T1000 (cell line): Measurements from ENCODE around the gene RAB18.
"Not testable (repeated sequence)": the region's sequence is repeated elsewhere in the genome, so short reads cannot be mapped to it uniquely, and the experiment has no call there.

Experiments used
- DNase-seq: peaks from one replicate; lab custom pipeline; 2025; ENCODE audit warnings: mixed read lengths; lab: John Stamatoyannopoulos, UW

The RAB18 gene

DNA sequence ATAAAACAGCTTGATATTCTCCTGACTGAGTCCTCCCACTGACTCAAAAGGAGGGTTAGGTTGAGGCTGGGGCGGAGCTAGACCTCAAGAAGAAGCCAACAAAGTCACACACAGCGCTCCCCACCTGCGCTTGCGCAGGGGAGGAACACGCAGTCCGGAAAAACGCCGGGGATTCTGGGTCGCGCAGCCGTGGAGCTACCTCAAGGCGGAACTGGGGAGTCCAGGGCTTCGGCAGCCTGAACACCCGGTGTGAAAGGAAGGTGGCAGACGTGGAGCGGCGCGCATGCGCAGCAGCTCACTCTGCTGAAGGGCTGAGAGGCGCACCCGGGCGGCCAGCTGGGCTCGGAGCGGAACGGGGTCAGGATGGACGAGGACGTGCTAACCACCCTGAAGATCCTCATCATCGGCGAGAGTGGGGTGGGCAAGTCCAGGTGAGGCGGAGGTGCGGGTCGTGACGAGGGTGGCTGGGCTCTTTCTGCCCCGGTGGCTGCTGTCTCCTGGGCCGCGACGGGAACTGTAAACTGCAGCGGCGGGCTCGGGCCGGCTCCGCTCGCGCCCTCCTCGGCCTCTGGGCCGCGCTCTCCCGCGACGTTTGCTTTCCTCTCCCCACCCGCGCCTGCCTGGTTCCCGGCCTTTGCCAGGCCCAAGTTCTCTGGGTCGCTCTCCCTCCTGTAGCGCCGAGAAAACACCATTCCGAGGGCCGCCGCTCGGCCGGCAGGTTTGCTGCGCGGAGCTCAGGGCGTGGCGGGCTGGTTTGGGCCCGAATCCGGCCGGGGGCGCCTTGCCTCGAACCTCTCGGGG lies at the start of gene RAB18:
TSS of gene RAB18 (plus strand) at position 298 of the 801 bp plus-strand sequence. CDS start at position 364, 66 bp downstream.
- peak; percentile 96 for DNase-seq

DNA sequence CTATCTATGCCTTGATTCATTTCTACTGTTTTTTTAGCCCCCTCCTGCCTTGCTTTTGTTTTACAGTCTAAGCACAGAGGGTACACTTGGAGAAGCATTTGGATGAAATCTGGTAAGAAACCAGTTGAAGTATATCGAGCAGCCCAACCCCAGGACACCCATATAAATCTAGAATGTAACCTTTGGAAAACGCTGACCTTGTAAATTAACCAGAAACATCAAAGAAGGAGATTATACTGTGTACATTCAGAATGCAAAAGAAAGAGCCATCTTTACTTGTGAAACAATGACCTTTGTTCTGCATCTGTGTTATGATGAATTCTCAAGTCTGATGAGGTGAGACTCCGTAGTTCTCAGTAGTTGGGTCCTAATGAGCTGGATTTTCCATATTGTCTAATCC lies 49.3 kb upstream of the RAB18 start:
- DNase-seq, result no peak

DNA sequence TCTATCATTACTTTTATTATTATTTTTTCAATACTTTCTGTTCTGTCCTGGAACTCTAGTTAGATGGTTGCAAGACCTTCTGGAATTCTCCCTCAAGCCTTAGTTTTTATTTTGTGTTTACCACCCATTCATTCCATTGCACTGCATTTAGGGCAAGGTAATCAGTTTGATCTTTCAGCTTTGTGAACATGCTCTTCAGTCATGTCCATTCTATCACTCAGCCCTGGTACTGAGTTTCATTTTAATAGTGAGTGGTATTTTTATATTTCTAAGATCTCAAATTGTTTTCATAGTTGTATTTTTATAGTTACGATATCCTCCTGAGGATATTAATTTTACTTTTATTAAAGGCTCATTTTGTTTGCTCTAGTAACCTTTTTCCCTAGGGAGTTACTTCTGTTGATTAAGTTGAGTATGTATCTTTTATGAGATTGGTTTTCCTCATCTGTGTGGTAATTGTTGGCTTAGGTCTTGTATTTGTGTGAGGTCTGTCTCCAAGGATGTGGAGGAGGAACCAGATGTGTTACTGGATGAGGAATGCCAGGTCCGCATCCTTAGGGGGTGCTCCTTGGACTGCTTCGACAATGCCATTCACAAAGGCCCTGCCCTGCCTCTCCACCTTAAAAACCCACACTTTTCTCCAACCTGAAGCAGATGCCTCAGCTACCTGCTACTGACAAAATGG lies 46.7 kb upstream of the RAB18 start:
- no peak for DNase-seq

DNA sequence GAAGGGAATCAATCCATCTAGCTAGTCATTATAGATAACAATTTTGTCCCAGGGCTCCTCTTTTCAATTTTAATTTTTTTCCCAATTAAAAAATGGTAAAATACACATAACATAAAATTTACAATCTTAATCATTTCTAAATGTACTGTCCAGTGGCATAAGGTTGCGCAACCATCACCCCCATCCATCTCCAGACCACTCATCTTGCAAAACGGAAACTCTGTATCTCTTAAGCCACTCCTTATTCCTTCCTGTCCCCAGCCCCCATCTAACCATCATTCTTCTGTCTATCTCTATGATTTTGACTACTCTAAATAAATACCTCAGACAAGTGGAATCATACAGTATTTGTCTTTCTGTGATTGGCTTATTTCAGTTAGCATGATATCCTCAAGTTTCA lies 46.1 kb upstream of the RAB18 start:
- no peak for DNase-seq

DNA sequence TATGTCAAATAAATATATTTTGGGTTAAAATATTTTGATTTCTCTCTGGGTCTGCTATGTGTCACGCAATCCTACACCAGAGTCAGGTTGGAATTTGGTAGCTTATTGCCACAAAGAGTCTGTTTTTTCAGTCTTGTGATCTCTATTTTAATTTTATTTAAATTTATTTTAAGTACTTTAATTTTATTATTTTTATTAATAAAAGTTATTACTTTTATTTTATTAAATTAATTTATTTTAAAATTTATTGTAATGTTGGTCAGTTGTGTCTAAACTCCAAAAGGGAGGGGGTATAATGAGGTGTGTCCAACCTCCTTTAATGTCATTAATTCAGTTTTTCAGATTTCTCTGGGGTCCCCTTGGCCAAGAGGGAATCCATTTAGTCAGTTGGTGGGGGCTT lies 42.8 kb upstream of the RAB18 start:
- no peak for DNase-seq

DNA sequence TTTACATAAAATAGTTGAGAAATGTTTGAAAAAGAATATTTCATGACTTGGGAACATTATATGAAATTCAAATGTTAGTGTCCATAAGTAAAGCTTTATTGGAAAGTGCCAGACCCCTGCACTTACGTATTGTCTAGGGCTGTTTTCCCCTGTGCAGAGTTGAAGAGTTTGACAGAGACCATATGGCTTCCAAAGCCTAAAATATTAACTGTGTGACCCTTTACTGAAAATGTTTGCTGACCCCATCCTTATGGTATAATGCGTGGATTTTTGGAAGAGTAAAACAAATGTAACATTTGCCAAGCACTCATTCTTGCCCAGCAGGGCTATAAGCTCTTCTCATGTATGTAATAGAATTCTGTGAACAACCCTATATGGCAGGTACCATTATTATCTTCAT lies 40.1 kb upstream of the RAB18 start:
- no peak for DNase-seq

DNA sequence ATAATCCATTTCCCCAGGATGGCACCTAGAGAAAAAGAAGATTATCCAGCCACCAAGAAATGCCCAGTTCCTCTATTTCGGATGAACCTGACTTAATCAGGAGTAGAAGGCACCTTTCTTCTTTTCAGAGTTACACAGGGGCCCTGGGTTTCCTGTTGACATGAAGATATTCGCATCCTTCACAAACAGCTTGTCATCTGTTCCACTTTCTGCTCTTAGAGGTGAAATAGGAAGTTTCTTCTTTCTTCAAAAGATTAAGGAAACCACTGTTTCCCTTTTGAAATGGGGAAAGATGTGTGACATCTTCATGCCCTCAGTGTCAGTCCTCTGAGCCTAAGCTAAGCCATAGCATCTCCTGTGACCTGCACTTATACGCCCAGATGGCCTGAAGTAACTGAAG lies 39.1 kb upstream of the RAB18 start:
- DNase-seq, result no peak

DNA sequence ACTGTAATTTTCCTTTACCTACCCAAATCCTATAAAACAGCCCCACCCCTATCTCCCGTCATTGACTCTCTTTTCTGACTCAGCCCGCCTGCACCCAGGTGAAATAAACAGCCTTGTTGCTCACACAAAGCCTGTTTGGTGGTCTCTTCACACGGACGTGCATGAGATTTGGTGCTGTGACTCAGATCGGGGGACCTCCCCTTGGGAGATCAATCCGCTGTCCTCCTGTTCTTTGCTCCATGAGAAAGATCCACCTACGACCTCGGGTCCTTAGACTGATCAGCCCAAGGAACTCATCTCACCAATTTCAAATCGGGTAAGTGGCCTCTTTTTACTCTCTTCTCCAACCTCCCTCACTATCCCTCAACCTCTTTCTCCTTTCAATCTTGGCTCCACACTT lies 38.5 kb upstream of the RAB18 start:
- not testable (repeated sequence) for DNase-seq

DNA sequence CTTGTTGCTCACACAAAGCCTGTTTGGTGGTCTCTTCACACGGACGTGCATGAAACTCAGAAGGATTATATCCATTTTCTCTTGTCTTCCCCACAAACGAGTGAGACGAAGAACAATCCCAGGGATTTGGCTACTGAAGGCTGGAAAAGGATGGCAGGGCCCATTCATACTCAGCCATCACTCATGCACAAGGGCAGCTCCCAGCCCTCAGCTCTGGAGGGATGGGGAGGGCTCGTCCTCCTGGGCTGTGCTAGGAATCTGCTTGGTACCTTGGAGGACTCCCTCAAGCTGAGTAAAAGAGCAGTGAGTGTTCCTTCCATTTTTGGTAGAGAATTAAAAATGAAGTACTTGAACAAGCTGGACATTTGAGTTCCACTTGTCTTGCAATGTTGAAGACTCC lies 33.2 kb upstream of the RAB18 start:
- DNase-seq, result no peak

DNA sequence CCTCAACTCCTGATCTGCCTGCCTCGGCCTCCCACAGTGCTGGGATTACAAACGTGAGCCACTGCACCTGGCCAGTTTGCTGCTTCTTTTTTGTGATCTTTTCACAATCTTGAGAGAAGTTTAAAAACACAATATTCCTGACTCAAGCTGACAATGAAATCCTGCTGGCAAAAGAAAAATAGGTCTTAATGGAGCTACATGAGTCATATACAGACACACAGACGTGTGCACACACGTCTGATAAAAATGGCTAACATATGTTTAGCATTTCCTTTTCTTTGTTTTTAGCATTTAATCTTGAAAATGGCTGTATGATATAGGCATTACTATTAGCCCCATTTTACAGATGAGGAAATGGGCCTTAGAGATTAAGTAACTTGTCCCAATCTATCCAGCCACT lies 29.4 kb upstream of the RAB18 start:
- DNase-seq, result no peak

DNA sequence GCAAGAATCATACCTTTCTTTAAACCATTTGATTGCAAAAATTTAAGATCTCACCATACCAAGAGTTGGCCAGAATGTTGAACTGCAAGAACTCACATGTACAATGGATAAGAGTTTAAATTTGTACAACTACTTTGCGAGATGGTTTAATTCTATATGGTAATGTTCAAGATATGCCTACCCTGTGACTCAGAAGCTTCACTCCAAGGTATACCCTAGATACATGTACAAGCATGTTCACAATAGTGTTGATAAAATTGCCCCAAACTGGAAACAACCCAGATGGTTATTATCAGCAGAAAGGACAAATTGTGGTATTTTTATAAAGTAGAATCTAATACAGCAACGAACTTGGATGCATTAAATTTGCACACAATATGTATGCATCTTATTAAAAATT lies 25.1 kb upstream of the RAB18 start:
- no peak for DNase-seq

DNA sequence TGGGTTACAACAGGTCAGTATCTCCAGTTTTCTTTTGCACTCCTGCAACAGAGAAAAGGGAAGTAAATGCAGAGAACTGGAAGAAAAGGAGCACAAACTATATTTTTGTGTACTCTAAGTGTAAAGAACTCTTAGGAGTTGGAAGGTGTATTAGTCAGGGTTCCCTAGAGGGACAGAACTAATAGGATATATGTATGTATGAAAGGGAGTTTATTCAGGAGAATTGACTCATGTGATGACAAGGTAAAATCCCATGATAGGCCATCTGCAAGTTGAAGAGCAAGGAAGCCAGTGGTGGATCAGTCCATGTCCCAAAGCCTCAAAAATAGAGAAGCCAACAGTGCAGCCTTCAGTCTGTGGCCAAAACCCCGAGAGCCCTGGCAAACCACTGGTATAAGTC lies 22.6 kb upstream of the RAB18 start:
- DNase-seq, result no peak

DNA sequence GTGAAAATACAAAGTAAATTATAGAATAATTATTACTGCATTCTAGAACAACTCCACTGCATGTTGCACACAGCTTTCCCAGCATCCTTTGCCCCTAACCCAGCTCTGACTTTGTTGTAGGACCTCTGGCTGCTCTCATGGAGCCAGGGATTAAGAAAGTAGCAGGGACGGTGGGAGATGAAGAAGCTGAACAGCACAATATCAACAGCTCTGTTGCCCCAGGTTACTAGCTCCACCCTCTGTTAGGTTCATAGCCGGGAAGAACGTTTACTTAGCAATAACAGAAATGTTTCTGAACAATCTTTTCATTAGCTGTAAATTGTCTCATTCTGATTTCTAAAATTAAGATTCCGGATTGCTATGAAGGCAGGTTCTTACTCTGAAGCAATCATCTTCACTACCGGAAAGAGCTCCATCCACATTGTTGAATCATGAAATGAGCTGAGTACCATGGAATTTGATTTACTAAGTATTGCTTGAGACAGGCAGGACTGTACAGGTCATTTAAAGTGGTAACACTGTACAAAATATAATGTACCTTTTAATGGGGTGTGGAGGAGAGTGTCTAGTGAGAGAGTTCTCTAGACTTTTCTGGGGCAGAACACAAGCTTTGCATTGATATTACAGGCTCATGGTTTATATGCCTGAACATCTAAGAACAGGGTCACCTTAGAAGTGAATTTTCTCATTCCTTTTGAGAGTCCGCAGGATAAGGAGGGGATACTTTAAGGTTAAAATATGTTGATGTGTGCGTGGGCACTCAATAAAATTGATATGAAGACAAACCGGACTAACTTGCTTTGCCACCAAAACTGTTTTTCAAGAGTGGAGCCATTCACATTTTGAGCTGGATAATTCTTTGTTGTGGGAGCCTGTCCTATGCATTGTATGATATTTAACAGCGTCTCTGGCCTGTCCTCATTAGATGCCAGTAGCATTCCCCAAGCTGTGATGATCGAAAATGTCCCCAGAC lies 20.8 kb upstream of the RAB18 start:
- DNase-seq, result no peak

DNA sequence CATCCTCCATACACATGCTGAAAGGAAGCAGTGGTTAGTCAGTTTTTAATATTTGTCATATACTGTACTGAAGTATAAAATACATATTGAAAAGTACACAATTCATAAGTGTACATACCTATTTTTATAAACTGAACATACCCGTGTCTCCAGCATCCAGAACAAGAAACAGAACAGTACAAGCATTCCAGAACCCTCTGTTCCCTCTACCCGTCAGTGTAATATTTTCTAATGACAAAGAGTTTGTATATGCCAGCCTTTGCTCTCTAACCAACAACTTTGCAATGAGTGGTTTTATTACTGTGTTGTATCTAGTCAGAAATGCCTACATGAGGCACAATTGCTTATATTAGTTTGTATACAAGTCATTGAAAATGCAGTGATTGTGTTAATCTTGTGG lies 18.7 kb upstream of the RAB18 start:
- DNase-seq, result no peak

DNA sequence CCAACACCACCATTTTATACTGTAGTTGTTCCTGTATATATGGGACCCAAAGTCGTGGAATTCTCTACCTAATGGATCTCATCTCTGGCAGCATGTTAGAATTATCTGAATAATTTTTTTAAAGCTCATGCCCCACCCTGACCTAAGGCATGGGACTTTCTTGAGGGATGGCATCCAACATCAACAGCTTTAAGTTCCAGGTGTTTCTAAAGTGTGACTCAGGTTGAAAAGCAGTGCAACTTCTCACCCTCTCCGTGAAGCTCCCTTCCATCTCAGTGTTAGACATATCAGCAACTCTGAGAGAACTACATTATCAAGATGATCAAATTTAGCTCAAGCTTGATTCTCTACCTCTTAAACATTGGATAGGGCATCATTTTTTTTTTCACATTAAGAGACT lies 18.1 kb upstream of the RAB18 start:
- no peak for DNase-seq

DNA sequence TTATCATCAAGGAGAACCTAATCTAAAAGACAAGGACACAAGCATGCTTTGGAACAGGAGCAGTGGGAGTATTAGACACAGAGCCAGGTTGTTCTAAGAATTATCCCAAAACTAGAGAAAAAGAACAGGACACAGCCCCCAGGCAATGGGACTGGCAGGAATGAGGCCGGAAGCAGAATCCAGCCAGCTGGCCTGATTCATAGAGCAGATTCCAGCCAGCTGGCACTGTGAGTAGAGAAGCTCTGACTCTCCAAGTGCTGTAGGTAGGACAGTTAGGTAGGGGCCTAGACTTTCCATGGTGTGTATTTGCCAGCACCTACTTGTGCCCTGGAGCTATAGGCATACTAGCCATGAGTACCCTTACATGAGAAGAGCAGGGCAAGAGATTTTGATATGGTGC lies 13.3 kb upstream of the RAB18 start:
- no peak for DNase-seq

DNA sequence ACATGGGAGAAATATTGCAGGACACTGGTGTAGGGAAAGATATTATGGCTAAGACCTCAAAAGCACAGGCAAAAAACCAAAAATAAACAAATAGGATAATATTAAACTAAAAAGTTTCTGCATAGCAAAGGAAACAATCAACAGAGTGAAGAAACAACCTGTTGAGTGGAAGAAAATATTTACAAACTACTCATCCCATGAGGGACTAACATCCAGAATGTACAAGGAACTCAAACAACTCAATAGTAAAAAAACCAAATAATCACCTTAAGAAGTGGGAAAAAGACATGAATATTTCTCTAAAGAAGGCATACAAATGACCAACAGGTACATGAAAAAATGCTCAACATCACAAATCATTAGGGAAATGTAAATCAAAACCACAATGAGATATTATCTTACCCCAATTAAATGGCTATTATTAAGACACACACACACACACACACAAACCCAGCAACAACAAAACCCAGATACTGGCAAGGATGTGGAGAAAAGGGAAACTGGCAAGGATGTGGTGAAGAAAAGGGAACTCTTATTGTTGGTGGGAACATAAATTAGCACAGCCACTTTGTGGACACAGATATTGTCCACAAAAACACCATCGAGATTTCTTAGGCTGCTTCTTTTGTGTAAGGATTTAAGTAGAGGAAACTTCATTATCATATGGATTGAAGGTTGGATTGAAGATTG lies 9.8 kb upstream of the RAB18 start:
- no peak for DNase-seq

DNA sequence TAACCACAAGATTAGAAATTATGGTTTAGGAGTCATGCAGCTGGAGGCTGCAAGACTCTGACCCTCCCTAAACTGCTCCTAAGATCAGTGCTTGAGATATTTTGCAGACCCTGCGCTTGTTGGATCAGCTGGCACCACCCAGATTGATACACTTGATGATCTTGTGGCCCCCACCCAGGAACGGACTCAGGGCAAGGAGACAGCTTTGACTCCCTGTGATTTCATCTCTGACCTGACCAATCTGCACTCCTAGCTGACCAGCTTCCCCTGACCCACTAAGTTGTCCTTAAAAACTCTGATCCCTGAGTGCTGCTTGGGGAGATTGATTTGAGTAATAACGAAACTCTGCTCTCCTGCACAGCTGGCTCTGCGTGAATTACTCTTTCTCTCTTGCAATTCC lies 8.0 kb upstream of the RAB18 start:
- DNase-seq, result no peak

DNA sequence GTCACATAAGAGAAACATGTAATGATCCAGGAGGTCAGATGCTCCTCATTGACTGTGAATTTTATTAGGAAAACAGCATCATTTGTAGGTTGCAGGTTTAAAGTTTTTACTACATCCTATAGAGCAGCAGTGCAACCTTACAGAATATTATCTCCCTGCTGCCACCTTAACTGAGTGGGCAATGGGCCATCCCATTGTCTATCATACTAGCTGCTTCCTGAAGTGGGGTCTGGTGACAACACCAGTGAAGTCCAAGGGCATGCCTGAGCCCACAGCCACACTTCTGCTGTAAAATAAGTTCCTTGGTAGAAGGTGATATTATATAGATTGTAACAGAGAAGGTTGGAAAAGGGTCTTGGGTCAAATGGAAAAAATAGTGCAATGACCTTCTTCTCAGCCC lies 4.0 kb upstream of the RAB18 start:
- no peak for DNase-seq

DNA sequence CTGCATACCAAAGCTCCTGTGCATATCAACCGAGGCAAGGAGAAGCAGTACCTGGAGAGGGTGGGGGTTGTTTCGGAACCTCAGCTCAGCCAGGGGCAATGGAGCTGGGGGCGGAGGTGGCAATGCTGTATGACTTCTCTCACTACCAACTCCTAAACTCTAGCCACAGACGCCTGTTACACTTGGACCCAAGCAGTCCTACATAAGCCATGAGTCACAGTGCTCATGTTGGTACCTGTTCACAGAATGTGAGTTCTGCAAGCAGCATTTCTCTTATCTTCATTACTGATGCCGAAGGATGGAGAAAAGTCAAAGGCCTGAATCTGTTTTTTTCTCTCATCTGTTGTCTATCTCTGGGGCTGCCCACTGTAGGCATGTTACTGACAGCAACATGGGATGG lies 3.2 kb upstream of the RAB18 start:
- DNase-seq, result no peak

DNA sequence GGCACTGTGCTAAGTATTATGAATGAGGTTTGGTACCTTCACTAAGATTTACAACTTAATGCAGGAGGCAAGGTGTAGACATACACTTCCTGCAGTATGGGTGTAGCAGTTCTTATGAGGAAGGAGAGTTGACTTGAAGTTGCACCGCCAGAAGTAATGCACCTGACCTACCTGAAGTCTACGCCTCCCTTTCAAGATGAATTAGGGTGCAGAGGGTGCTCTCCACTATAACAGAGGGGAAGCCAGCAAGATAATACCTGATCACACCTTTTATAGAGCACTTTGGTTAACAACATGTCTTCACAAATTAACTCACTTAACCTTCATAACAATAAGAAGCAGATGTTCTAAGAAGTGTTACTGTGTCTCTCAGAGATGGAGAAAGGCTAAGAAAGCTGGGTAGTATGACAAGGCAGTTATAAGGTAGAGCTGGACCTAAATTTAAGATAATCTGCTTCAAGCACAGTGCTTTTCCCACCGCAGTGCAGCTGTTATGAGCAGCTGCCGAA lies 552 bp upstream of the RAB18 start:
- DNase-seq, result no peak
